ENCODE results near the gene ABHD18.

- TF ChIP-seq CTCF (conservative IDR thresholded peaks at IDR 0.05) (no peak), ZFX (IDR thresholded peaks at IDR 0.05) (no peak)
Measured at GRCh38 chr4:128006592-128006991, 41.4 kb downstream of the ABHD18 start.
